Cardiac muscle cell (in vitro differentiated cells and primary cell): ENCODE results near the gene CHM. TPM values are rescaled to one million over a fixed set of nuclear protein-coding genes. Genes with fewer than 3 reads are reported as not detected.
"Not testable (repeated sequence)": the region's sequence is repeated elsewhere in the genome, so short reads cannot be mapped to it uniquely, and the experiment has no call there.

ENCODE experiments used
- DNase-seq, 2 donors: peaks; one replicate each; pipeline versions ENCODE4 v3.0.0 to v3.0.0-alpha.2; 2010 to 2017; ENCODE audit warnings: low read depth in 1 of 2, low spot score in 1 of 2
- H3K27ac ChIP-seq: fragments of 200-600 bp; sonication (generic); 2 replicates; pipeline ENCODE4 v1.5.1; 2016
- H3K27me3 ChIP-seq: fragments of 200-600 bp; sonication (generic); 2 replicates; pipeline ENCODE4 v1.6.0; 2016; ENCODE audit warnings: control low read depth
- H3K36me3 ChIP-seq: fragments of 200-600 bp; sonication (generic); 2 replicates; pipeline ENCODE4 v1.5.1; 2016; ENCODE audit warnings: control low read depth
- H3K4me1 ChIP-seq: fragments of 200-600 bp; sonication (generic); 2 replicates; pipeline ENCODE4 v1.8.1; 2017; ENCODE audit warnings: low read depth, mild to moderate bottlenecking, mixed run types
- H3K4me3 ChIP-seq: fragments of 200-600 bp; sonication (generic); 2 replicates; pipeline ENCODE4 v1.5.1; 2016; ENCODE audit warnings: mild to moderate bottlenecking
- H3K9me3 ChIP-seq: fragments of 200-600 bp; sonication (generic); 2 replicates; pipeline ENCODE4 v1.5.1; 2017; ENCODE audit warnings: low read depth, mild to moderate bottlenecking, control low read depth
- polyA plus RNA-seq: library from polyadenylated mRNA; unstranded; fragments of >200 nt; fragmentation: Nextera tagmentation; extraction: Ambion mirVana; gene quantifications from 2 replicates; pipeline ENCODE4 v1.2.1, GENCODE V29; 2016
- total RNA-seq: library from RNA; depleted of rRNA; stranded (reverse); fragments of >200 nt; gene quantifications from 2 replicates; pipeline ENCODE4 v1.2.3, GENCODE V29; 2016
- TF ChIP-seq, protein P1 (sequence below): IDR thresholded peaks from 2 replicates; pipeline ENCODE4 v1.5.1; 2012; ENCODE audit warnings: low read depth, mild to moderate bottlenecking, low read length

CHM gene
- total and polyA plus RNA-seq, 2 experiments from 2014 or later, result 8.7 to 12.4 TPM

- H3K9me3 ChIP-seq, result no peaks in the 10 kb centered on the region
- TF ChIP-seq, protein P1, sequence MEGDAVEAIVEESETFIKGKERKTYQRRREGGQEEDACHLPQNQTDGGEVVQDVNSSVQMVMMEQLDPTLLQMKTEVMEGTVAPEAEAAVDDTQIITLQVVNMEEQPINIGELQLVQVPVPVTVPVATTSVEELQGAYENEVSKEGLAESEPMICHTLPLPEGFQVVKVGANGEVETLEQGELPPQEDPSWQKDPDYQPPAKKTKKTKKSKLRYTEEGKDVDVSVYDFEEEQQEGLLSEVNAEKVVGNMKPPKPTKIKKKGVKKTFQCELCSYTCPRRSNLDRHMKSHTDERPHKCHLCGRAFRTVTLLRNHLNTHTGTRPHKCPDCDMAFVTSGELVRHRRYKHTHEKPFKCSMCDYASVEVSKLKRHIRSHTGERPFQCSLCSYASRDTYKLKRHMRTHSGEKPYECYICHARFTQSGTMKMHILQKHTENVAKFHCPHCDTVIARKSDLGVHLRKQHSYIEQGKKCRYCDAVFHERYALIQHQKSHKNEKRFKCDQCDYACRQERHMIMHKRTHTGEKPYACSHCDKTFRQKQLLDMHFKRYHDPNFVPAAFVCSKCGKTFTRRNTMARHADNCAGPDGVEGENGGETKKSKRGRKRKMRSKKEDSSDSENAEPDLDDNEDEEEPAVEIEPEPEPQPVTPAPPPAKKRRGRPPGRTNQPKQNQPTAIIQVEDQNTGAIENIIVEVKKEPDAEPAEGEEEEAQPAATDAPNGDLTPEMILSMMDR, result no peak
- DNase-seq, result no peak
These were observed 119.6 kb downstream of the CHM start for GRCh38 chrX:85927740-85928139.

GRCh38 chrX:85922821-85923220 lies 124.5 kb downstream of the CHM start:
- no peaks in the 10 kb centered on the region for H3K36me3 ChIP-seq
- no peaks in the 10 kb centered on the region for H3K9me3 ChIP-seq
- peak in 1 of 2 donors; percentile 40 for DNase-seq
- no peaks in the 10 kb centered on the region for H3K27me3 ChIP-seq
- TF ChIP-seq, protein P1, result no peak
- H3K27ac ChIP-seq, result no peak overlapping the region
- H3K4me3 ChIP-seq, result no peak overlapping the region
- no peaks in the 10 kb centered on the region for H3K4me1 ChIP-seq

More at GRCh38 chrX:85927740-85928139, 119.6 kb downstream of the CHM start:
- Histone ChIP-seq H3K4me1 (no peaks in the 10 kb centered on the region), H3K27ac (no peak overlapping the region), H3K36me3 (no peaks in the 10 kb centered on the region), H3K4me3 (no peak overlapping the region), H3K27me3 (no peaks in the 10 kb centered on the region)

- H3K27ac ChIP-seq, H3K27me3 ChIP-seq, H3K36me3 ChIP-seq, H3K4me1 ChIP-seq, H3K9me3 ChIP-seq, H3K4me3 ChIP-seq, DNase-seq: not testable (repeated sequence)
These were observed 130.6 kb downstream of the CHM start for GRCh38 chrX:85916656-85917280.

DNA sequence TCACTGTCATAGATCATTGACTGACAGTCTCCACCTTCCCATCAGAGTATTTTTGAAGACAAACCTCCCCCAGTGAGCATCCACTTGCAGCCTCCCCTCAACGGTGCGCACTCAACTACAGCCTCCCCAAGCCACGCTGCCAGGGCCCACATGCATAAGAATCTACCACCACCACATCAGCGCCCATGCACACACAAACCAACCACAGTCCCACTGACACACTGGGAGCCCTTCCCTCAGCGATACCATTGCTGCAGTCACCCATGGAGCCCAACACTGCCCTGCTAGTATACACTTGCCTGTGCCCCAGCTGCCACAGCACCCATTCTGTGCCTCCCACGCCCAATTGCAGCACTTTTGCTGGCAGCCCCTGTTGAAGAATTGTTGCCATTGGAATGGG lies 132.9 kb downstream of the CHM start:
- DNase-seq, result no peak
- Histone ChIP-seq H3K27ac (no peak overlapping the region), H3K36me3 (no peaks in the 10 kb centered on the region), H3K27me3 (no peaks in the 10 kb centered on the region), H3K4me1 (no peaks in the 10 kb centered on the region), H3K9me3 (no peaks in the 10 kb centered on the region), H3K4me3 (no peak overlapping the region)
- TF ChIP-seq, protein P1, result no peak

DNA sequence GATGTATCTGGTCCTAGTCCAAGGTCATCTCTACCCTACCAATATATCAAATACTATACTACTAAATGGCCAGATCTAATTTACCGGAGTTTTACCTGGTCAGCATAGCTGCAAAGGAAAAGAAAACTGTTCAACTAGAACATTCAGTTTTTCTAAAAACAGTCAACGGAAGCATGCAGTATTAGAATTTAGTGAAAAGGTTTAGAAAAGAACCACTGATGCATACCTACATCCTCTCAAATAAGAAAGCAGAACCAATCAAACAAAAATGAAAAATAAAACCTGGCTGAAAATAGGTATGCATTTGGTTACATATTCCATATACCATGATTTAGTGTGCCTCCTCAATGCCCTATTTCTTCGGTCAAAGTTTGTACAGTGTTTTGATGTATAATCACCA lies 140.0 kb downstream of the CHM start:
- TF ChIP-seq, protein P1, result no peak
- no peaks in the 10 kb centered on the region for H3K4me1 ChIP-seq
- DNase-seq, result no peak
- H3K9me3 ChIP-seq, result no peaks in the 10 kb centered on the region
- H3K27ac ChIP-seq, result no peak overlapping the region
- no peaks in the 10 kb centered on the region for H3K27me3 ChIP-seq
- no peaks in the 10 kb centered on the region for H3K36me3 ChIP-seq
- H3K4me3 ChIP-seq, result no peak overlapping the region

- Histone ChIP-seq H3K27ac (no peak overlapping the region), H3K9me3 (no peaks in the 10 kb centered on the region)
- DNase-seq, result no peak
These were observed 141.0 kb downstream of the CHM start for GRCh38 chrX:85906399-85906798.

More at GRCh38 chrX:85906399-85906798, 141.0 kb downstream of the CHM start:
- Histone ChIP-seq H3K4me3 (no peak overlapping the region), H3K4me1 (no peaks in the 10 kb centered on the region), H3K36me3 (no peaks in the 10 kb centered on the region), H3K27me3 (no peaks in the 10 kb centered on the region)
- TF ChIP-seq, protein P1, result no peak
